ENCODE results near the gene PDXDC1. TPM values are rescaled to one million over a fixed set of nuclear protein-coding genes. Genes with fewer than 3 reads are reported as not detected.
"Not testable (repeated sequence)": the region's sequence is repeated elsewhere in the genome, so short reads cannot be mapped to it uniquely, and the experiment has no call there.

Gene PDXDC1, protein sequence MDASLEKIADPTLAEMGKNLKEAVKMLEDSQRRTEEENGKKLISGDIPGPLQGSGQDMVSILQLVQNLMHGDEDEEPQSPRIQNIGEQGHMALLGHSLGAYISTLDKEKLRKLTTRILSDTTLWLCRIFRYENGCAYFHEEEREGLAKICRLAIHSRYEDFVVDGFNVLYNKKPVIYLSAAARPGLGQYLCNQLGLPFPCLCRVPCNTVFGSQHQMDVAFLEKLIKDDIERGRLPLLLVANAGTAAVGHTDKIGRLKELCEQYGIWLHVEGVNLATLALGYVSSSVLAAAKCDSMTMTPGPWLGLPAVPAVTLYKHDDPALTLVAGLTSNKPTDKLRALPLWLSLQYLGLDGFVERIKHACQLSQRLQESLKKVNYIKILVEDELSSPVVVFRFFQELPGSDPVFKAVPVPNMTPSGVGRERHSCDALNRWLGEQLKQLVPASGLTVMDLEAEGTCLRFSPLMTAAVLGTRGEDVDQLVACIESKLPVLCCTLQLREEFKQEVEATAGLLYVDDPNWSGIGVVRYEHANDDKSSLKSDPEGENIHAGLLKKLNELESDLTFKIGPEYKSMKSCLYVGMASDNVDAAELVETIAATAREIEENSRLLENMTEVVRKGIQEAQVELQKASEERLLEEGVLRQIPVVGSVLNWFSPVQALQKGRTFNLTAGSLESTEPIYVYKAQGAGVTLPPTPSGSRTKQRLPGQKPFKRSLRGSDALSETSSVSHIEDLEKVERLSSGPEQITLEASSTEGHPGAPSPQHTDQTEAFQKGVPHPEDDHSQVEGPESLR
- 82.5 TPM for total RNA-seq

DNA sequence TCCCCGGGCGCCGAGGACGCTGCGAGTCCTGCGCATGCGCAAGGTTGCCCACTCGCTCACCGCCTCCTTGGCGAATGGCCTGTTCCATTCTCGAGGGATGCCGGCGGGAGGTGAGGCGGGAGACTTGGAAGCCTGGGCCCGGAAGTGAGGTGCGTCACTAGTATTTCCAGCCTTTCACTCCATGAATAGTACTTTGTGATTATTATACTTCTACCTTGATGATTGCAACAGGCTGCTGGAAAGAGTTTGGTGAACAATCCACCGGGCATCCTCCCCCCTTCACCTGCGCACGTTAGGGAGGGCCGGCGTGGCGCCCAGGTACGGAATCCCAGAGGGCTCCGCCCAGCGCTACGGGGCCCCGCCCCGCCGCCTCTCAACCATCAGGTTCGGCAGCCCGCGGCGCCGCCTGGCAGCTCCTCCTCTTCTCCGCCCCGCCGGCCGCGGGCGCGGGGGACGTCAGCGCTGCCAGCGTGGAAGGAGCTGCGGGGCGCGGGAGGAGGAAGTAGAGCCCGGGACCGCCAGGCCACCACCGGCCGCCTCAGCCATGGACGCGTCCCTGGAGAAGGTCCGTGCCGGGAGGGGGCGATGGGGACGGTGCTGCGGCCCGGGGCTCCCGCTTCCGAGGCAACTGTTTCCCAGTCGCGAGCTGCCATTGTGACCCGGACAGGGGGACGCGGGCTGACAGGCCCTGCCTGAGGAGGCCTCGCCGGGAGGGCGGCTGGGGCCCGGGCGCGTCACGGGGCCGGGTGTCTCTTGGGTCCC is at the start of gene PDXDC1:
TSS of gene PDXDC1 (plus strand) at position 371 of the 762 bp plus-strand sequence. CDS start at position 545, 174 bp downstream.
- peak; percentile 19 for DNase-seq

DNA sequence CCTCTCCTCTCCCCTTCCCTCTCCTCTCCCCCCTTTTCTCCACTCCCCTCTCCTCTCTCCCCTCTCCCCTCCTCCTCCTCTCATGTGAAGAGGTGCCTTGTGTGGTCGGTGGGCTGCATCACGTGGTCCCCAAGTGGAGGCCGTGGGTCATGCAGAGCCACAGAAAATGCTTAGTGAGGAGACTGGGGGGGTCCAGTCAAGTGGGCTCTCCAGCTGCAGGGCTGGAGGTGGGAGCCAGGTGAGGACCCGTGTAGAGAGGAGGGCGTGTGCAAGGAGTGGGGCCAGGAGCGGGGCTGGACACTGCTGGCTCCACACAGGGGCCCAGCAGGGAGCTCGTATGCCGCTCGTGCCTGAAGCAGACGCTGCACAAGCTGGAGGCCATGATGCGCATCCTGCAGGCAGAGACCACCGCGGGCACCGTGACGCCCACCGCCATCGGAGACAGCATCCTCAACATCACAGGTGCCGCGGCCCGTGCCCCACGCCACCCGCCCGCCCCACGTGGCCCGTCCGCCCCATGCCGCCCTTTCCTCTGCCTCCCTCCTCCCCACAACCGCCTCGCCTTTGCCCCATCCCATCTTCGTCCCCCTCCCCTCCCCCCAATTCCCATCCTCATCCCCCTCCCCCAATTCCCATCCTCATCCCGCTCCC is 46.6 kb upstream of the PDXDC1 start:
- not testable (repeated sequence) for DNase-seq

DNA sequence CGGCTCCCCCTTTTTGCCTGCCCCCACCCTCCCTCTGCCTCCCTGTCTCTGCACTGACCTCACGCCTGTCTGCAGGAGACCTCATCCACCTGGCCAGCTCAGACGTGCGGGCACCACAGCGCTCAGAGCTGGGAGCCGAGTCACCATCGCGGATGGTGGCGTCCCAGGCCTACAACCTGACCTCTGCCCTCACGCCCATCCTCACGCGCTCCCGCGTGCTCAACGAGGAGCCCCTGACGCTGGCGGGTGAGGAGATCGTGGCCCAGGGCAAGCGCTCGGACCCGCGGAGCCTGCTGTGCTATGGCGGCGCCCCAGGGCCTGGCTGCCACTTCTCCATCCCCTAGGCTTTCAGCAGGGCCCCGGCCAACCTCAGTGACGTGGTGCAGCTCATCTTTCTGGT is 45.6 kb upstream of the PDXDC1 start:
- DNase-seq, result not testable (repeated sequence)

DNA sequence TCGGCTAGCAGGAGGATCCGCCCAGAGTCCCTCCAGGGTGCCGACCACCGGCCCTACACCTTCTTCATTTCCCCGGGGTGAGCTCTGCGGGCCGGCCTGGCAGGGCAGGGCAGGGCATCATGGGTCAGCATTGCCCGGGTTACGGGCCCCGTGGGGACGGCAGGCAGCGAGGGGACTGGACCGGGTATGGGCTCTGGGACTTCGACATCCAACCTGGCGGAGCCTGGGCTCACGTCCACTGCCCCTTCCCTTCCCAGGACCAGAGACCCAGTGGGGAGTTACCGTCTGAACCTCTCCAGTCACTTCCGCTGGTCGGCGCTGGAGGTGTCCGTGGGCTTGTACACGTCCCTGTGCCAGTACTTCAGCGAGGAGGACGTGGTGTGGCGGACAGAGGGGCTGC is 44.6 kb upstream of the PDXDC1 start:
- DNase-seq, result not testable (repeated sequence)

DNA sequence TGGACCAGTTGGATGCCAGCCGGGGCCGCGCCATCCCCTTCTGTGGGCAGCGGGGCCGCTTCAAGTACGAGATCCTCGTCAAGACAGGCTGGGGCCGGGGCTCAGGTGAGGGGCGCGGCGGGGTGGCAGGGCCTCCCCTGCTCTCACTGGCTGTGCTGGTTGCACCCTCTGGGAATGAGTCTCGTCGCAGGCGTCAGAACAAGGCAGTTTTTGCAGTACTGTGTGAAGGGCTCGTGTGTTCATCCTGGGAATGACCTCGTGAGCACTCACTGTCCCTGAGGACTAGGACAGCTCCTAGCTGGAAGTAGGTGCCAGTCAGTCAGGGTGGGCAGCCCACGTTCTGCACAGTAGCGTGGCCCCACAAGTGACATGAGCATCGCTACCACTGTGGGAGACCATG is 43.9 kb upstream of the PDXDC1 start:
- not testable (repeated sequence) for DNase-seq

DNA sequence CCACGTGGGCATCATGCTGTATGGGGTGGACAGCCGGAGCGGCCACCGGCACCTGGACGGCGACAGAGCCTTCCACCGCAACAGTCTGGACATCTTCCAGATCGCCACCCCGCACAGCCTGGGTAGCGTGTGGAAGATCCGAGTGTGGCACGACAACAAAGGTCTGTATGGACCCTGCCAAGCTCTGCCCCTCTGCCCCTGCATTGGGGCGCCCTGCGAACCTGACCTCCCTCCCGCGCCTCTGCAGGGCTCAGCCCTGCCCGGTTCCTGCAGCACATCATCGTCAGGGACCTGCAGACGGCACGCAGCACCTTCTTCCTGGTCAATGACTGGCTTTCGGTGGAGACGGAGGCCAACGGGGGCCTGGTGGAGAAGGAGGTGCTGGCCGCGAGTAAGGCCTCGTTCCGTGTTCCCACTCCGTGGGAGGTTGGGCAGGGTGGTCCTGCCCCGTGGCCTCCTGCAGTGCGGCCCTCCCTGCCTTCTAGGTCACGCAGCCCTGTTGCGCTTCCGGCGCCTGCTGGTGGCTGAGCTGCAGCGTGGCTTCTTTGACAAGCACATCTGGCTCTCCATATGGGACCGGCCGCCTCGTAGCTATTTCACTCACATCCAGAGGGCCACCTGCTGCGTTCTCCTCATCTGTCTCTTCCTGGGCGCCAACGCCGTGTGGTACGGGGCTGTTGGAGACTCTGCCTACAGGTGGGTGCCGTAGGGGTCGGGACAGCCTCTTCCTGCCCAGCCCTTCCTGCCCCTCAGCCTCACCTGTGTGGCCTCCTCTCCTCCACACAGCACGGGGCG is 42.0 kb upstream of the PDXDC1 start:
- DNase-seq, result not testable (repeated sequence)

DNA sequence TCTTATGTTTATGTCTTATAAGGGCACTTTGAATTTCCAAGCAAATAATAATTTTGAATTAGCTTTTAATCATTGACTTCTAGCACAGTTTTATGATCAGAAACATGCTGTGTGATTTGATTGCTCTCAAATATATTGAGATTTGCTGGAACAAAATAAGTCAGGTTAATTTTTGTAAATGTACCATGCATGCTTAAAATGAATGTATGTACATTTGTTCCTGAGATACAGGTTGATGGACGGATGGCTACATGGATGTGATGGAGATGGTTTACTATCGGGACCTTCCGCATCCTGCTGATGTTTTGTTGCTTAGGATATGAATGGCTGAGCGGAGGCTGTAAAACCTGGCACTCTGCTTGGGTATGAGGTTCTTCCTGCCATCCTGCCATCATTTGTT is 37.7 kb upstream of the PDXDC1 start, which contains the start of gene NPIPA1:
TSS of gene NPIPA1 (plus strand) at position 301 of the 400 bp plus-strand sequence. CDS start at position 301, 0 bp downstream.
- not testable (repeated sequence) for DNase-seq

DNA sequence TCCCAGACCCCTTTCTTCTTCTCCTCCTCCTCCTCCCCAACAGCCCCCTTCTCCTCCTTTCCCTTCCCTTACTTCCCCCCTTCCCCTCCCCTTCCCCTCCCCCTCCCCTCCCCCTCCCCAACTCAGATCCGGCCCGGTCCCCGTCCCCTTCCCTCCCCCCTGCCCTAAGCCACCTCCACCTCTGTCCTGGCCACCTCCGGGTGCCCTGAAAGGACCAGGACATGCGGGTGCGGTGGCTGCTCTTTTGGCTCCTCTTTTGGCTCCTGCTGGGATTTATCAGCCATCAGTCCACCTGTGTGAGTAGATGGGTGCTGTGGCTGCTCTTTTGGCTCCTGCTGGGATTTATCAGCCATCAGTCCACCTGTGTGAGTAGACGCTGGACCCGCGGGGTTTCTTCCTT is 36.8 kb upstream of the PDXDC1 start:
- not testable (repeated sequence) for DNase-seq

DNA sequence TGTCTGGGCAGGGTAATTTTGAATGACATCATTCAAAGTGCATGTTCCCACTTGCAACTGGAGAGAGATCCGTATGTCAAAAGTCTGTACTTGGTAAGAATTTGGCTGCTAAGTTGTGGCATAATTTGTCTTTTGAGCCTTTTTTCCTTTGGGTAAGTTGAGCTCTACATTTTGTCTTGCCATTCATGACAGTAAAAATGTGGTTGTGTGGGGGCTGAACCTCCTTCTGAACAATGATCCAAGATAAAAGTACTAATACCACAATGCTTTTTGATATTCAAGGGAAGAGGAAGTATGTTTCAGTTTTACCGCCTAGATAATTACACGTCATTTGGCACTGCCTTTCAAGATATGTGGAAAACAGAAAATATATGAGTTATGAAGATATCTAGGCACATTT is 32.1 kb upstream of the PDXDC1 start:
- DNase-seq, result not testable (repeated sequence)

DNA sequence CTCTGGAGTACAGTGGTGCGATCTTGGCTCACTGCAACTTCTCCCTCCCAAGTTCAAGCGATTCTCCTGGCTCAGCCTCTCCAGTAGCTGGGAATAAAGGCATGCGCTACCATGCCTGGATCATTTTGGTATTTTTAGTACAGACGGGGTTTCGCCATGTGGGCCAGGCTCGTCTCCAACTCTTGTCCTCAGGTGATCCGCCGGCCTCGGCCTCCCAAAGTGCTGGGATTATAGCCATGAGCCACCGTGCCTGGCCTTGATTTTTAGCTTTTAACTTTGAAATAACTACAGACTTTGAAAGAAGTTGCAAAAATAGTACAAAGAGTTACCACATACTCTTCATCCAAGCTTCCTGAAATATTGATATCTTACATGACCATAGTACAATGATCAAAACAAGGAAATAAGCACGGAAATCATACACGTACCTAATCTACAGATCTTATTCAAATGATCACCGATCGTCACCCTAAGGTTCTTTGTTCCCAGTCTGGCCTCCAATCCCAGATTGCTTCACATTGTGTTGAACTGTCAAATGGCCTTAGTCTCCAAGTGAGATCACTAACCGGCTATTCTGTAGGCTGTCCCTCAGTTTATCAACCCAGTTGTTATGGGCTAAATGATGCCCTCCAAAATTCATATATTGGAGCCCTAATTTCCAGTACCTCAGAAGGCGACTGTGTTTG is 19.1 kb upstream of the PDXDC1 start:
- DNase-seq, result no peak

DNA sequence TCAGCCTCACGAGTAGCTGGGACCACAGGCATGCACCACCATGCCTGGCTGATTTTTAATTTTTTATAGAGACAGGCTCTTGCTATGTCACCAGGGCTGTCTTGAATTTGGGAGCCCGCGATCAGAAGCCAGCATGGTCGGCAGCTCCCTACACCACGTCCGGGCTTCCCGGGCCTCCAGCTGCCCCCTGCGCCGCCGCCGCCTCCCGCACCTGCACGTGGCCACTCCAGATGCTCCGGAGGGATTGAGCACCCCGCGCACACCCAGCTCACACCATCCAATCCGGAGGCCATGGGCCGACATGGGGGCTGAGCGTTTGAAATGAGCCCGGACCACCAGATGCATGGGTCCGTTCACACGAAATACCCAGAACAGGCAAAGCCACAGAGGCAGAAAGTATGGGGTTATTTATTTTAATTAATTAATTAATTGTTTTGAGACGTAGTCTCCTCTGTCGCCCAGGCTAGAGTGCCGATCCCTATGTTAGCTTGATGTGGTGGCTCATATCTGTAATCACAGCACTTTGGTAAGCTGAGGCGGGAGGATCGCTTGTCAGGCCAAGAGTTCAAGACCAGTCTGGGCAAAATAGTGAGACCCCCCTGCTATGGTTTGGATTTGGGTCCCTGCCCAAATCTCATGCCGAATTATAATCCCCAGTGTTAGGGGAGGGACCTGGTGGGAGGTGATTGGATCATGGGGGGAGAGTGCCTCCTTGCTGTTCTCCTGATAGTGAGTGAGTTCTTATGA is 17.1 kb upstream of the PDXDC1 start:
- no peak for DNase-seq

DNA sequence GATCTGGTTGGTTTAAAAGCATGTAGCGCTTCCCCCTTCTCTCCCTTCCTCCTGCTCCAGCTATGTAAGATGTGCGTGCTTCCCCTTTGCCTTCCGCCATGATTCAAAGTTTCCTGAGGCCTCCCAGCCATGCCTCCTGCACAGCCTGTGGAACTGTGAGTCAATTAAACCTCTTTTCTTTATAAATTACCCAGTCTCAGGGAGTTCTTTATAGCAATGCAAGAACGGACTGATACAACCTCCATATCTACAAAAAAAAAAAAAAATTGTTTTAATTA is 16.6 kb upstream of the PDXDC1 start:
- DNase-seq, result no peak

DNA sequence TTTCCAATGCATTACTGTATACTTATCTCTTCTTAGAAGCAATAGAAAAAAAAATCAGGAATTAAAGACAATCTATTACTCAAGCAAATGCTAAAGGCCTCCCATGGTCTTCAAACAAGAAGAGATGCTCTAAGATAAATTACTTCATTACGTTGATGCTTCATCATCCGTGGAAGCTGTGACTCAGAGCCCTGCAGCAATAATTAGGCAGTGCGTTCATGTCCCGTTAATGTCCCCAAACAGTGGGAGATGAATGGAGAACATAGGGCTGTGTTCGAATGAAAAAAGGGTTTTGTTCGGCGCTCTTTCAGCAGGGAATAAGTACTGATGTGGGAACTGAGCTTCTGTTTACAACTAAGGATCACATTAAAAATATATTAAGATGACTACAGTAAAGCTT is 15.9 kb upstream of the PDXDC1 start:
- no peak for DNase-seq

DNA sequence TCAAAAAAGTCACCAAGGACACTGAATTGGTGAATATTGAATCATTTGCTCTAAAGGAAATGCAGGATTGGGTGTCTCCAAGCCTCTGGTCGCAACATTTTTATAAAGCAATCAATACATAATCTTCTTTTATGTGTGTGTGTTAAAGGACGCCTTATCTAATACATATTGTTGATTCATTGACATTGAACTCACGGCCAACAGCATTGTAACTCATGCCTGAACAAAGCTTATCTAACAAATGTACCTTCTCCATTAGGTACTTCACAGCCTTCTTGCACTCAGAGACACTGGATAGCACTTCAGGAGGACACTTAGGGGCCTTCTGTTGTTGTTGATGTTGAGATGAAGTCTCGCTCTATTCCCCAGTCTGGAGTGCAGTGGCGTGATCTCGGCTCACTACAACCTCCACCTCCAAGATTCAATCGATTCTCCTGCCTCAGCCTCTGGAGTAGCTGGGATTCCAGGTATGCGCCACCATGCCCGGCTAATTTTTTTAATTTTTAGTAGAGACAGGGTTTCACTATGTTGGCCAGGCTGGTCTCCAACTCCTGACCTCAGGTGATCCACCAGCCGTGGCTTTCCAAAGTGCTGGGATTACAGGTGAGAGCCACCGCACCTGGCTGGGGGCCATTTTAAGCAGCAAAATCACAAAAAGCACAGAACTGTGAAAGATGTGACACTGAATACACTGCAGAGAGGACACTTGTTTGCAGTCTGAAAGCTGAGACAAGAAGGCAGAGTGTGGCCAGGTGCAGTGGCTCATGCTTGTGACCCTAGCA is 13.2 kb upstream of the PDXDC1 start:
- no peak for DNase-seq

DNA sequence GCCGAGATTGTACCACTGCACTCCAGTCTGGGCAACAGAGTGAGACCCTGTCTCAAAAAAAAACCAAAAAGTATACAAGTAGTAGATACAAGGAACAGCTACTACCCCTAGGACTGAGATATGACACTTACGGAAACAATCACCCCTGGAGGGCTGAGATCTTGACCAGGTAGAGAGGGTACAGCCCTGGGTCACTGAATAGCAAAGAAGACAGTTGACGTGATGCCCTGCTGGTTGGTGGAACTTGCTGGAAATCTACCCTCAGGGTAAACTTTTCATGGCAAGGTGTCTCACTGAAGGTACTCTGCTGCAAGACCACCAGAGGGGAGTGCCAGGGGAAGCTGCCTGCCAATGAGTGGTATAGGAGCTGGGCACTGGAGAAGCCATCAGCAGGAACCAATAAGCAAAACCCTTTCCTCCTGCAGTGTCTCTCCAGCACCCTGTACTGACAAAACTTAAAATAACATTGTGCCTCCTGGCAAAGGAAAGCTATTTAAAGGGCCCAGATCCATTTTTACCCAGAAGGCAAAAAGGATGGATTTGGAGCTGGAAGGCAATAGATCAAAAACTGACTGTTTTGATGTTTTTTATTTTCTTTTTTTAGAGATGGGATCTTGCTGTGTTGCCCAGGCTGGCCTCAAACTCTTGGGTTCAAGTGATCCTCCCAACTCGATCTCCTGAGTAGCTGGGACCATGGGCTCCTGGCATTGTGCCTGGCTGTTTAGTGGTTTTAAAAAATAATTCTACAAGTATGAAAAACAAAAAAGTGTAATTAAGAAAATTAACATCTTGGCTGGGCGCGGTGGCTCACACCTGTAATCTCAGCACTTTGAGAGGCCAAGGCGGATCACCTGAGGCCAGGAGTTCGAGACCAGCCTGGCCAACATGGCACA is 11.3 kb upstream of the PDXDC1 start:
- DNase-seq, result no peak

DNA sequence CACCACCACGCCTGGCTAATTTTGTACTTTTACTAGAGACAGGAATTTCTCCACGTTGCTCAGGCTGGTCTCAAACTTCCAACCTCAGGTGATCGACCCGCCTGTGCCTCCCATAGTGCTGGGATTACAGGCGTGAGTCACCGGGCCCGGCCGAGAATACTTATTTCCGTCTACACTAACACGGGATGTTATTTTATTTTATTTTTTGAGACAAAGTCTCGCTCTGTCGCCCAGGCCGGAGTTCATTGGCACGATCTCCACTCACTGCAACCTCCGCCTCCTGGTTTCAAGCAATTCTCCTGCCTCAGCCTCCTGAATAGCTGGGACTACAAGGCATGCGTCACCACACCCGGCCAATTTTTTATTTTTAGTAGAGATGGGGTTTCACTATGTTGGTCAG is 9.5 kb upstream of the PDXDC1 start:
- no peak for DNase-seq

DNA sequence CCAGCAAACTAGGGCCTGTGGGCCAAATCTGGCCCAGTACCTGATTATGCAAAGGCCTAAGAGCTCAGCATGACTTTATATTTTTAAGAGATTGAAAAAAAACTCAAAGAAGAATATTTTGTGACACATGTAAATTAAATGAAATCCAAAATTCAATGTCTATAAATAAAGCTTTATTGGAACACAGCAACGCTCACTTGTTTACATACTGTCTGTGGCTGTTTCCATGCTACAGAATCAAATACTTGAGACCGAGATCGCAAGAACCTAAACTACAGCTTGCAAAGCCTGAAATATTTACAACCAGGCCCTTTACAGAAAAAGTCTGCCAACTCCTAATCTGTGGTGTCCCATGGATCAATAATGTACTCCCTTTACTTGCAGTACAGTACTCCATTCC is 5.0 kb upstream of the PDXDC1 start:
- not testable (repeated sequence) for DNase-seq

DNA sequence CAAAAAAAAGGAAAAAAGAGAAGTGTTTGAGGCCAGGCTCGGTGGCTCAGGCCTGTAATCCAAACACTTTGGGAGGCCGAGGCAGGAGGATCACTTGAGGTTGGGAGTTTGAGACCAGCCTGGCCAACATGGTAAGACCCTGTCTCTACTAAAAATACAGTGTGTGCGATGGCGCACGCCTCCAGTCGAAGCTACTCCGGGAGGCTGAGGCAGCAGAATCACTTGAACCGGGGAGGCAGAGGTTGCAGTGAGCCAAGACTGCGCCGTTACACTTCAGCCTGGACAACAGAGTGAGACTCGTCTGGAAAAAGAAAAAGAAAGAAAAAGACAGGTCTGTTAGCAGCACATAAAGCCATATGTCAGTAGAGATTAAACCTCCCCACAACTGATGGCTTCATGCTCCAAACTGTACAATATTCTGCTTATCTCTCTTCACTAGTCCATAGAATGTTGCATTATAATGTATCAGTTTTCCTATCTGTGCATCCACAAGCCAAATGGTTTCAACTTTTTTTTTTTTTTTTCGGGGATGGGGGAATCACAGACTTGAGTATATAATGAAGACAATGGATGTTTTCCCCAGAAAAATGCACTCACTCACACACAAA is 3.1 kb upstream of the PDXDC1 start:
- DNase-seq, result not testable (repeated sequence)
